ENCODE measurements around the gene DCANP1. TPM values are rescaled to one million over a fixed set of nuclear protein-coding genes. Genes with fewer than 3 reads are reported as not detected.

DCANP1 gene
- total and polyA plus RNA-seq, 2 donors (not counting 3 experiments of a cell fraction or from before 2014, with no cell fraction given), result not detected

DNA sequence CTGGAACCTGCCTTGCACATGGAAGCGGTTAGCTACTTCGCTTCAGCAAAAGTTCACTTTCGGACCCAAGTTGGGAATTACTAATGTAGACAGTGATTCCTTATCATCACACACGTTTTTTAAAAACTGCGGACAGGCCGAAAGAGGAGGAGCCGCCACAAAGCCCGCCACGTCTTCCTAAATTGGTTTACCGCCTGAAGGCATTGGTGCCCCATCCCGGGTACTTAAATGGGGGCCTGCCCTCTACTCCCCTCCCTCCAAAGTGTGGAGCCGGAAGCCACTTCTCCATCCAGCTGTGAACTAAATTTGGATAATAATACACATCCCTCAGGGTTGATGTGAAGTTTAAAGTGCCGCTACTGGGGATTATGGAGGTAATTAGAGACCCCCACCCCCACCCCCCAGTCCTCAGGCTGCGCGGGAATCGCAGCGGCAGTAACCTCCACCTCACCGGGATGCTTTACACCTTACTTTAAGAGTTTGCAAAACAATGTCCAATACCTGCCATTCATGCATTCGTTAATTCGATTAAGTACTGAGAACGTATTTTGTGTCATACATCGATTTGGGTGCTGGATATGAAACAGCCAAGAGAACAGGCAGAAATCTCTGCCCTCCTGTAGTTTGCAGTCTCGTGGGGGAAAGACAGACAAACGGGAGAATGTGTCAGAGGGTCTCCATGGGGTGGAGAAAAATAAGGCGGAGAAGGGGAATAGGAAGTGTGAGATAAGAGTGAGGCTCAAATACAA, 47.2 kb downstream of the DCANP1 start:
- dilution Hi-C loops (cut with MboI; ENCODE audit: extremely low pct_ligation_motif_present, low sequenced_read_pairs), result no loop called here
- peak overlapping the region; percentile 99 for H2AFZ ChIP-seq (ENCODE audit: low read depth, low read length)
- H3K79me2 ChIP-seq (ENCODE audit: control insufficient read depth, insufficient read depth, low read length), result peaks cover 37% of the 10 kb centered on the region
- H3K36me3 ChIP-seq (ENCODE audit: control insufficient read depth in 2 of 2, extremely low read depth in 1 of 2, insufficient read depth in 2 of 2, low read length in 2 of 2), result no peaks in the 10 kb centered on the region
- TF ChIP-seq EZH2 (IDR thresholded peaks at IDR 0.05; ENCODE audit: borderline replicate concordance, low read depth, low read length, severe bottlenecking) (no peak), POLR2AphosphoS5 (IDR thresholded peaks at IDR 0.05; ENCODE audit: insufficient read depth, low read depth, low read length) (no peak), FOS (IDR thresholded peaks at IDR 0.05; ENCODE audit: borderline replicate concordance, insufficient read depth, low read length) (no peak), POLR2A (IDR thresholded peaks at IDR 0.05; ENCODE audit: low read depth, low read length) (no peak), JUN (IDR thresholded peaks at IDR 0.05; ENCODE audit: borderline replicate concordance, insufficient read depth, insufficient read length, low read depth) (no peak), GATA2 (IDR thresholded peaks at IDR 0.05; ENCODE audit: insufficient read depth, insufficient read length, low read depth, low read length) (no peak), MYC (IDR thresholded peaks at IDR 0.05; ENCODE audit: low read depth, low read length) (no peak)
- TF ChIP-seq, protein P1, sequence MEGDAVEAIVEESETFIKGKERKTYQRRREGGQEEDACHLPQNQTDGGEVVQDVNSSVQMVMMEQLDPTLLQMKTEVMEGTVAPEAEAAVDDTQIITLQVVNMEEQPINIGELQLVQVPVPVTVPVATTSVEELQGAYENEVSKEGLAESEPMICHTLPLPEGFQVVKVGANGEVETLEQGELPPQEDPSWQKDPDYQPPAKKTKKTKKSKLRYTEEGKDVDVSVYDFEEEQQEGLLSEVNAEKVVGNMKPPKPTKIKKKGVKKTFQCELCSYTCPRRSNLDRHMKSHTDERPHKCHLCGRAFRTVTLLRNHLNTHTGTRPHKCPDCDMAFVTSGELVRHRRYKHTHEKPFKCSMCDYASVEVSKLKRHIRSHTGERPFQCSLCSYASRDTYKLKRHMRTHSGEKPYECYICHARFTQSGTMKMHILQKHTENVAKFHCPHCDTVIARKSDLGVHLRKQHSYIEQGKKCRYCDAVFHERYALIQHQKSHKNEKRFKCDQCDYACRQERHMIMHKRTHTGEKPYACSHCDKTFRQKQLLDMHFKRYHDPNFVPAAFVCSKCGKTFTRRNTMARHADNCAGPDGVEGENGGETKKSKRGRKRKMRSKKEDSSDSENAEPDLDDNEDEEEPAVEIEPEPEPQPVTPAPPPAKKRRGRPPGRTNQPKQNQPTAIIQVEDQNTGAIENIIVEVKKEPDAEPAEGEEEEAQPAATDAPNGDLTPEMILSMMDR (IDR thresholded peaks at IDR 0.05; ENCODE audit: extremely low read depth in 1 of 2, insufficient read depth in 1 of 2, low read depth in 1 of 2, low read length in 2 of 2), result no peak
- TF ChIP-seq, protein P2, sequence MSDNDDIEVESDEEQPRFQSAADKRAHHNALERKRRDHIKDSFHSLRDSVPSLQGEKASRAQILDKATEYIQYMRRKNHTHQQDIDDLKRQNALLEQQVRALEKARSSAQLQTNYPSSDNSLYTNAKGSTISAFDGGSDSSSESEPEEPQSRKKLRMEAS (IDR thresholded peaks at IDR 0.05; ENCODE audit: insufficient read depth, insufficient read length), result no peak
- H3K4me2 ChIP-seq (ENCODE audit: insufficient read depth, low read length), result peak overlapping the region; percentile 70
- no TSS peak for BruUV-seq (replicated peaks)
- FAIRE-seq (no peak), DNase-seq (ENCODE audit: low read depth, low spot score) (no peak)
- CTCF ChIA-PET, result interaction anchor here (1.0 to 1.3 kb wide), 2 partner anchors 9 to 26 kb away, joined by 3 to 5 read pairs; no protein-coding TSS in a partner anchor
- peak overlapping the region in 2 of 3 experiments; percentile 53 to 88 for H3K4me3 ChIP-seq (replicated peaks in 1 of 3; ENCODE audit: insufficient read depth in 1 of 3, low read depth in 1 of 3, low read length in 3 of 3)
- POLR2A ChIA-PET, result no interaction called here
- H3K9me1 ChIP-seq (replicated peaks; ENCODE audit: control insufficient read depth, extremely low read depth, insufficient read depth, low read length), result no peaks in the 10 kb centered on the region
- H3K27me3 ChIP-seq (ENCODE audit: control insufficient read depth in 2 of 2, insufficient read depth in 2 of 2, low read length in 2 of 2), result peaks cover 0 to 3% of the 10 kb centered on the region in 2 experiments
- peak overlapping the region; percentile 89 for H3K9ac ChIP-seq (replicated peaks; ENCODE audit: extremely low read depth, insufficient read depth, low read length)
- no peaks in the 10 kb centered on the region for H3K9me3 ChIP-seq (replicated peaks; ENCODE audit: control insufficient read depth, insufficient read depth, low read length)
- intact Hi-C loops (cut with micrococcal nuclease), result loop anchor here (5.0 kb wide), 2 partner anchors 133 to 193 kb away; no protein-coding TSS in a partner anchor
- H3K27ac ChIP-seq (ENCODE audit: insufficient read depth, low read depth, low read length), result peak overlapping the region; percentile 76
- H4K20me1 ChIP-seq (replicated peaks; ENCODE audit: control insufficient read depth, extremely low read depth, insufficient read depth, low read length), result peaks cover 4% of the 10 kb centered on the region
- peaks cover 13% of the 10 kb centered on the region for H3K4me1 ChIP-seq (ENCODE audit: control insufficient read depth, extremely low read depth, insufficient read depth, low read length)

All from endothelial cell of umbilical vein (primary cell).